Measurements from ENCODE around the gene MICALL1. TPM values are rescaled to one million over a fixed set of nuclear protein-coding genes. Genes with fewer than 3 reads are reported as not detected.

Gene MICALL1
- total and polyA plus RNA-seq, 2 donors from 2014 or later = 9.6 to 30.9 TPM

DNA sequence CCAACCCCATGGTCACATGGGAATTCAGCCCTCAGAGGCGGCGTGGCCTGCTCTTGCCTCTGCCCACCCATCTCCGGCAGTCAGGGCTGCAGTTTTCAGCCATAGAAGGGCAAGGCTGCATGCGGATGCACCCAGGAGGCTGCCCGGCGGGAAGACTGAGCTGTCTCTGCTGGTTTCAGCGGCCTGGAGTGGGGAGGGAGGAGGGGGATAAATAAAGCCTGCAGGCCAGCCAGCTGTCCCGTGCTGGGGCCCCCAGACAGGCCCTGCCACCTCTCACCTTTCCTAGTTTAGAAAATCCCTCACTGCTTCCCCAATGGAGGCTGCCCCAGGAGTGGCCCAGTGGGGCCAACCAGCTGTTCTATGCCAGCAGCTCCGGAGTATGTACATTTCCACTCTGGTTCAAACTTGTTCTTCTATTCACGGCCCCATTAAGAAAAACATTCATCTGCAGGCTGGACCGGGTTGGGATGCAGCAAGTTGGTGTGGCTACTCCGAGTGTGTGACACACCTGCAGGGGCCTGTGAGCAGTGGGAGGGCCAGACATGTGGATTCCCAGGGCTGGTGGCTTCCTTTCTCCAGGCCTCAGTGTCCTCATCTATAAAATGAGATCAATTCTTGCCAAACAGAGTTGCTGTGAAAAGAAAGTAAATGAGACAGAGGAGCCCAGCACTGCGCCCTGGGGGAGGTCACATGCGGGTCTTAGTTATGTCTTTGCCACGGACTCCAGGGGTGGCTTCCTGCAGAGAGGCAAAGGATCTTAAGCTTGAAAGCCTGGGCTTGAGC, 5.0 kb downstream of the MICALL1 start:
- H3K27ac ChIP-seq (ENCODE audit: low read depth in 2 of 2, low read length in 2 of 2) = peak overlapping the region in 1 of 2 donors; percentile 6
- TF ChIP-seq, protein P1, sequence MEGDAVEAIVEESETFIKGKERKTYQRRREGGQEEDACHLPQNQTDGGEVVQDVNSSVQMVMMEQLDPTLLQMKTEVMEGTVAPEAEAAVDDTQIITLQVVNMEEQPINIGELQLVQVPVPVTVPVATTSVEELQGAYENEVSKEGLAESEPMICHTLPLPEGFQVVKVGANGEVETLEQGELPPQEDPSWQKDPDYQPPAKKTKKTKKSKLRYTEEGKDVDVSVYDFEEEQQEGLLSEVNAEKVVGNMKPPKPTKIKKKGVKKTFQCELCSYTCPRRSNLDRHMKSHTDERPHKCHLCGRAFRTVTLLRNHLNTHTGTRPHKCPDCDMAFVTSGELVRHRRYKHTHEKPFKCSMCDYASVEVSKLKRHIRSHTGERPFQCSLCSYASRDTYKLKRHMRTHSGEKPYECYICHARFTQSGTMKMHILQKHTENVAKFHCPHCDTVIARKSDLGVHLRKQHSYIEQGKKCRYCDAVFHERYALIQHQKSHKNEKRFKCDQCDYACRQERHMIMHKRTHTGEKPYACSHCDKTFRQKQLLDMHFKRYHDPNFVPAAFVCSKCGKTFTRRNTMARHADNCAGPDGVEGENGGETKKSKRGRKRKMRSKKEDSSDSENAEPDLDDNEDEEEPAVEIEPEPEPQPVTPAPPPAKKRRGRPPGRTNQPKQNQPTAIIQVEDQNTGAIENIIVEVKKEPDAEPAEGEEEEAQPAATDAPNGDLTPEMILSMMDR (IDR thresholded peaks at IDR 0.05; ENCODE audit: borderline replicate concordance, extremely low read depth, insufficient read depth) = no peak
- no peaks in the 10 kb centered on the region for H3K9me3 ChIP-seq (ENCODE audit: control insufficient read depth in 2 of 3, insufficient read depth in 1 of 3, low read length in 3 of 3)
- FAIRE-seq (no peak), DNase-seq (peak in 4 of 5 donors; percentile 28 to 71 (median 57))
- peaks cover 0 to 16% (median 4%) of the 10 kb centered on the region in 3 donors for H3K4me1 ChIP-seq (ENCODE audit: control insufficient read depth in 2 of 3, insufficient read depth in 2 of 3, low read depth in 1 of 3, low read length in 3 of 3)
- H3K36me3 ChIP-seq (ENCODE audit: control insufficient read depth in 2 of 3, insufficient read depth in 3 of 3, low read length in 3 of 3) = peaks cover 0 to 5% (median 0%) of the 10 kb centered on the region in 3 donors
- H3K9ac ChIP-seq (ENCODE audit: low read length in 3 of 3) = no peak overlapping the region
- H3K27me3 ChIP-seq (ENCODE audit: control insufficient read depth, insufficient read depth, low read length) = no peaks in the 10 kb centered on the region
- intact Hi-C loops (cut with DNase I) = no loop called here
- H3K4me3 ChIP-seq (ENCODE audit: low read length in 3 of 3) = no peak overlapping the region

DNA sequence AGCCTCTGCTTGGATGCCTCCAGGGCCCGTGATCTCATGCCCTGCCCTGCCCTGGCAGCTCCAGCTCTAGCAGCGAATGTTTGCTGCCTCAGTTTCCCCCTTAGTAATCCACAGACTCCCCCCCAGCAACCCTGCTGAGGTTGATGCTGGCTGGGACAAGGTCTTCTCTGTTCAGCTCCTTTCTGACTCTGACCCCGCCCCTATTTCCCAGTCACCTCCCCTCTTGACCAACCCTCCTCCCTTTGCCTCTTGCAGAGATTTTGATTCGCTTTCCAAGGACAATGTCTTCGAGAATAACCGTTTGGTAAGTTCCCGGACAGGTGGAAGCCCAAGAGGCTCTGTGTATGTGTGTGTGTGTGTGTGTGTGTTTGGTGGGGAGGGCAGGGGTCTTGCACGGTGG, 5.6 kb downstream of the MICALL1 start:
- no peak overlapping the region for H3K9ac ChIP-seq (ENCODE audit: low read length in 3 of 3)
- intact Hi-C loops (cut with DNase I) = no loop called here
- FAIRE-seq (no peak), DNase-seq (no peak)
- H3K36me3 ChIP-seq (ENCODE audit: control insufficient read depth in 2 of 3, insufficient read depth in 3 of 3, low read length in 3 of 3) = peaks cover 0 to 5% (median 3%) of the 10 kb centered on the region in 3 donors
- TF ChIP-seq, protein P1 (IDR thresholded peaks at IDR 0.05; ENCODE audit: borderline replicate concordance, extremely low read depth, insufficient read depth) = no peak
- peak overlapping the region in 1 of 2 donors; percentile 6 for H3K27ac ChIP-seq (ENCODE audit: low read depth in 2 of 2, low read length in 2 of 2)
- peaks cover 0 to 16% (median 4%) of the 10 kb centered on the region in 3 donors for H3K4me1 ChIP-seq (ENCODE audit: control insufficient read depth in 2 of 3, insufficient read depth in 2 of 3, low read depth in 1 of 3, low read length in 3 of 3)
- H3K9me3 ChIP-seq (ENCODE audit: control insufficient read depth in 2 of 3, insufficient read depth in 1 of 3, low read length in 3 of 3) = no peaks in the 10 kb centered on the region
- H3K4me3 ChIP-seq (ENCODE audit: low read length in 3 of 3) = no peak overlapping the region
- no peaks in the 10 kb centered on the region for H3K27me3 ChIP-seq (ENCODE audit: control insufficient read depth, insufficient read depth, low read length)

DNA sequence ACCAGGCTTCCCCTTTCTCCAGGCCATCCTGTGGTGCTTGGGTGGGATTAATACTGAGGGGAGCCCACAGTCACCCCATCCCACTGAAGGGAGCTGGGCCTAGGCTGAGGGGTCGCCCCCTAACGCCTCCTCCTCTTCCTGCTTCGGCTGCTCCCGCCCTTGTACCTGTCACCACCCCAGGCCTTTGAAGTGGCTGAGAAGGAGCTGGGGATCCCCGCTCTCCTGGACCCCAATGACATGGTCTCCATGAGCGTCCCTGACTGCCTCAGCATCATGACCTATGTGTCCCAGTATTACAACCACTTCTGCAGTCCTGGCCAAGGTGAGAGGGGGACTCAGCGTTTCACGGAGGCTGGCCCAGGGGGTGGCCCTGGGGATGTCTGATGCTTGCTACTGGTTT, 6.1 kb downstream of the MICALL1 start:
- FAIRE-seq = no peak
- DNase-seq = no peak
- Histone ChIP-seq H3K9ac (ENCODE audit: low read length in 3 of 3) (no peak overlapping the region), H3K4me3 (ENCODE audit: low read length in 3 of 3) (no peak overlapping the region), H3K9me3 (ENCODE audit: control insufficient read depth in 2 of 3, insufficient read depth in 1 of 3, low read length in 3 of 3) (no peaks in the 10 kb centered on the region), H3K4me1 (ENCODE audit: control insufficient read depth in 2 of 3, insufficient read depth in 2 of 3, low read depth in 1 of 3, low read length in 3 of 3) (peaks cover 0 to 16% (median 4%) of the 10 kb centered on the region in 3 donors), H3K36me3 (ENCODE audit: control insufficient read depth in 2 of 3, insufficient read depth in 3 of 3, low read length in 3 of 3) (peaks cover 0 to 5% (median 5%) of the 10 kb centered on the region in 3 donors), H3K27me3 (ENCODE audit: control insufficient read depth, insufficient read depth, low read length) (no peaks in the 10 kb centered on the region), H3K27ac (ENCODE audit: low read depth in 2 of 2, low read length in 2 of 2) (no peak overlapping the region)
- intact Hi-C loops (cut with DNase I) = no loop called here
- TF ChIP-seq, protein P1 (IDR thresholded peaks at IDR 0.05; ENCODE audit: borderline replicate concordance, extremely low read depth, insufficient read depth) = no peak

Data from kidney (tissue), 14 donors.